Endothelial cell of umbilical vein (primary cell): ENCODE data around the gene KDM3A. TPM values are rescaled to one million over a fixed set of nuclear protein-coding genes. Genes with fewer than 3 reads are reported as not detected.

Experiments
- BruUV-seq: library from RNA; stranded (reverse); fragments of 400-500 nt; replicated peaks from 2 replicates; lab custom pipeline; 2021; lab: Mats Ljungman, UMichigan
- CTCF ChIA-PET: fragments of 300-600, 350-600 bp; sonication (Branson Sonifier 250); formaldehyde crosslinking; loops from one replicate; lab custom pipeline; 2021; ENCODE audit warnings: antibody characterized with exemption, inconsistent platforms; lab: Charles Lee
- POLR2A ChIA-PET: fragments of 300-600, 350-600 bp; sonication (Branson Sonifier 250); formaldehyde crosslinking; loops from one replicate; lab custom pipeline; 2021; ENCODE audit warnings: antibody characterized with exemption, inconsistent platforms; lab: Charles Lee
- DNase-seq: peaks from one replicate; pipeline ENCODE4 v3.0.0-alpha.2; 2011; ENCODE audit warnings: low read depth, low spot score
- FAIRE-seq: peaks from 2 replicates; lab custom pipeline; 2011; peaks lifted over from hg19 to GRCh38; lab: Jason Lieb, UNC
- H2AFZ ChIP-seq: 2 replicates; pipeline ENCODE4 v1.6.0; 2012; ENCODE audit warnings: low read depth, low read length, control low read depth, inconsistent platforms
- H3K27ac ChIP-seq: 2 replicates; pipeline ENCODE4 v1.5.1; 2011; ENCODE audit warnings: low read depth, mild to moderate bottlenecking, control low read depth, low read length, moderate library complexity; ENCODE audit not compliant: insufficient read depth
- H3K27me3 ChIP-seq, 2 experiments: 2 replicates each; pipeline versions ENCODE4 v1.6.0 to v1.6.1; 2011; ENCODE audit warnings: low read length in 2 of 2, mixed read lengths in 1 of 2; ENCODE audit not compliant: control insufficient read depth in 2 of 2, insufficient read depth in 2 of 2
- H3K36me3 ChIP-seq, 2 experiments: 2 replicates in 1 of 2; 3 replicates in 1 of 2; pipeline ENCODE4 v1.5.1; 2011; ENCODE audit warnings: low read length in 2 of 2, mild to moderate bottlenecking in 1 of 2, moderate library complexity in 1 of 2; ENCODE audit not compliant: control insufficient read depth in 2 of 2, insufficient read depth in 2 of 2; ENCODE audit errors: extremely low read depth in 1 of 2
- H3K4me1 ChIP-seq: 3 replicates; pipeline ENCODE4 v1.5.1; 2011; ENCODE audit warnings: mild to moderate bottlenecking, low read length; ENCODE audit not compliant: control insufficient read depth, insufficient read depth; ENCODE audit errors: extremely low read depth
- H3K4me2 ChIP-seq: 2 replicates; pipeline ENCODE4 v1.6.1; 2011; ENCODE audit warnings: low read length, control low read depth, mixed read lengths; ENCODE audit not compliant: insufficient read depth
- H3K4me3 ChIP-seq, 3 experiments: fragments of 200-600 bp in 1 of 3; sonication (generic), shearing (Covaris generic) in 1 of 3; replicated peaks in 1 of 3; 2 replicates each; pipeline ENCODE4 v1.5.1; 2011 to 2016; ENCODE audit warnings: control low read depth in 3 of 3, low read length in 3 of 3, mild to moderate bottlenecking in 2 of 3, inconsistent platforms in 1 of 3, low read depth in 1 of 3, moderate library complexity in 1 of 3; ENCODE audit not compliant: insufficient read depth in 1 of 3
- H3K79me2 ChIP-seq: 2 replicates; pipeline ENCODE4 v1.6.0; 2012; ENCODE audit warnings: low read length, inconsistent platforms; ENCODE audit not compliant: control insufficient read depth, insufficient read depth
- H3K9ac ChIP-seq: replicated peaks from 2 replicates; pipeline ENCODE3; 2011; ENCODE audit warnings: low read length, control low read depth; ENCODE audit not compliant: insufficient read depth; ENCODE audit errors: extremely low read depth
- H3K9me1 ChIP-seq: replicated peaks from 3 replicates; pipeline ENCODE4 v1.6.0; 2011; ENCODE audit warnings: mild to moderate bottlenecking, low read length; ENCODE audit not compliant: control insufficient read depth, insufficient read depth; ENCODE audit errors: extremely low read depth
- H3K9me3 ChIP-seq: replicated peaks from 2 replicates; pipeline ENCODE4 v1.5.1; 2012; ENCODE audit warnings: low read length, inconsistent platforms; ENCODE audit not compliant: control insufficient read depth, insufficient read depth
- H4K20me1 ChIP-seq: replicated peaks from 2 replicates; pipeline ENCODE3; 2011; ENCODE audit warnings: mild to moderate bottlenecking, low read length; ENCODE audit not compliant: control insufficient read depth, insufficient read depth; ENCODE audit errors: extremely low read depth
- EZH2 ChIP-seq: IDR thresholded peaks from 2 replicates; pipeline ENCODE4 v1.6.1; 2012; ENCODE audit warnings: borderline replicate concordance, low read depth, mild to moderate bottlenecking, moderate library complexity, low read length, inconsistent platforms; ENCODE audit not compliant: severe bottlenecking
- FOS ChIP-seq: IDR thresholded peaks from 2 replicates; pipeline ENCODE4 v1.6.1; 2011; ENCODE audit warnings: mild to moderate bottlenecking, low read length, moderate library complexity, borderline replicate concordance; ENCODE audit not compliant: insufficient read depth
- GATA2 ChIP-seq: IDR thresholded peaks from 2 replicates; pipeline ENCODE4 v1.7.0; 2011; ENCODE audit warnings: low read depth, mild to moderate bottlenecking, moderate library complexity, mixed read lengths, low read length; ENCODE audit not compliant: insufficient read length, insufficient read depth
- JUN ChIP-seq: IDR thresholded peaks from 2 replicates; pipeline ENCODE4 v1.6.1; 2011; ENCODE audit warnings: borderline replicate concordance, low read depth; ENCODE audit not compliant: insufficient read length, insufficient read depth
- MYC ChIP-seq: IDR thresholded peaks from one replicate; pipeline ENCODE4 v1.6.1; 2011; ENCODE audit warnings: mild to moderate bottlenecking, low read depth, low read length
- POLR2A ChIP-seq: IDR thresholded peaks from 2 replicates; pipeline ENCODE4 v1.6.1; 2012; ENCODE audit warnings: low read depth, mild to moderate bottlenecking, control low read depth, low read length
- POLR2AphosphoS5 ChIP-seq: IDR thresholded peaks from 2 replicates; pipeline ENCODE4 v1.6.1; 2012; ENCODE audit warnings: low read depth, mild to moderate bottlenecking, control low read depth, low read length, moderate library complexity; ENCODE audit not compliant: insufficient read depth
- dilution Hi-C: fragments of 300-500 bp; cut with MboI; formaldehyde crosslinking; loops from one replicate; pipeline ENCODE4 v1.15.0; 2019; ENCODE audit warnings: low sequenced_read_pairs; ENCODE audit not compliant: extremely low pct_ligation_motif_present
- intact Hi-C: fragments of 100-400 bp; cut with micrococcal nuclease; formaldehyde crosslinking; loops from one replicate; pipeline ENCODE4 v1.10.0; 2022
- polyA plus RNA-seq, 4 experiments: library from polyadenylated mRNA; depleted of rRNA in 3 of 4; stranded (reverse) in 3 of 4; unstranded in 1 of 4; fragments of >200 nt; gene quantifications; 2 replicates each; pipeline versions ENCODE4 v1.2.1 to v1.2.3, GENCODE V29; 2011 to 2012; ENCODE audit warnings: missing spikeins in 1 of 4
- total RNA-seq: library from RNA; stranded (reverse); gene quantifications from 2 replicates; pipeline ENCODE4 v1.2.3, GENCODE V29; 2021
- TF ChIP-seq, protein P1 (sequence below): IDR thresholded peaks from 2 replicates; pipeline ENCODE4 v1.6.1; 2011; ENCODE audit not compliant: insufficient read depth, insufficient read length
- TF ChIP-seq, protein P2 (sequence below), 2 donors: IDR thresholded peaks; 1 replicate in 1 of 2; 2 replicates in 1 of 2; pipeline ENCODE4 v1.5.1; 2011; ENCODE audit warnings: low read length in 2 of 2, mild to moderate bottlenecking in 2 of 2, moderate library complexity in 2 of 2, control low read depth in 1 of 2, inconsistent platforms in 1 of 2, low read depth in 1 of 2; ENCODE audit not compliant: insufficient read depth in 1 of 2; ENCODE audit errors: extremely low read depth in 1 of 2

KDM3A gene
- total and polyA plus RNA-seq, 2 donors (not counting 3 experiments of a cell fraction or from before 2014, with no cell fraction given): 13.5 to 29.5 TPM

DNA sequence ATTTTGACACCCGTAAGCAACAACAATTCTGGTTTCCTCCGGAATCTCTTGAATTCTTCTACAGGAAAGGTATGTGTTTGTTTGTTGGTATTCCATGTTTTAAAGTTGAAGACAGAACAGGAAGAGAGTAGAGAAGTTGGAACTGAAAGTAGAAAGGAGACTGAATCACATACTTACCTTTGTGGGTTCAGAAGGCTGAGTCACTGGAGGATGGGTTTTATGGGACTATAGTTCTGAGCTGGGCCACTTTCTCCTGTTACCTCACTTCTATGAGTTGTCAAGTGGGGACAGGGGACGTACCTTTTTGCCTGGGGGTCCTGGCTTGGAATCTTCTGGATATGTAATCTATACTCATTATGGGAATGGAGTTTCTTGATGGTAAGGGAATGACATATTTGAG lies 40.9 kb downstream of the KDM3A start:
- Histone ChIP-seq H3K27me3 (no peaks in the 10 kb centered on the region), H3K36me3 (peaks cover 30 to 38% of the 10 kb centered on the region in 2 experiments)

DNA sequence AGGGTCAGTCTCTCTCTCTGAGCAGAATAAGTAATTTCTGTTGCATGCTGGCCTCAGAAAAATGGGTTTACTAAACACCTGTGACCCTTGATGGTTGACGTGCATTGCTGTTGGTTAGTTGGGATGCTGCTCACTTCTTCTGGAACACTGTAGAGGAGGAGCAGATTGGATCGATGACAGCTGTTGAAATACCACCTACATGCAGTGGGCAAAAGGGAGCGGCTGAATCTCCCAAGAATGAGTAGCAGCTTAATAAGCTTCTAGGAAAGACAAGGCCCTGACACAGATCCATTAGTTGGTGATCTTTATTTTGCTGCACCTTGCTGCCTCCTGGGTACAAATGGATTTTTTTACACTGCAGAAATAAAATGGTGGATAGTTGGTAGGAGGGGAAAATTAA lies 43.2 kb downstream of the KDM3A start:
- H3K4me3 ChIP-seq: no peak overlapping the region
- H3K9me3 ChIP-seq: no peaks in the 10 kb centered on the region
- no peaks in the 10 kb centered on the region for H3K4me1 ChIP-seq
- ChIA-PET POLR2A (no interaction called here), CTCF (no interaction called here)
- H4K20me1 ChIP-seq: no peaks in the 10 kb centered on the region
- intact Hi-C loops: no loop called here
- no peak overlapping the region for H3K4me2 ChIP-seq
- H3K36me3 ChIP-seq: peaks cover 33 to 36% of the 10 kb centered on the region in 2 experiments
- DNase-seq (no peak), FAIRE-seq (no peak)
- H3K9ac ChIP-seq: no peak overlapping the region
- H3K27ac ChIP-seq: no peak overlapping the region
- no peak for TF ChIP-seq EZH2
- TF ChIP-seq, protein P1, sequence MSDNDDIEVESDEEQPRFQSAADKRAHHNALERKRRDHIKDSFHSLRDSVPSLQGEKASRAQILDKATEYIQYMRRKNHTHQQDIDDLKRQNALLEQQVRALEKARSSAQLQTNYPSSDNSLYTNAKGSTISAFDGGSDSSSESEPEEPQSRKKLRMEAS: no peak
- TF ChIP-seq GATA2: no peak
- TF ChIP-seq, protein P2, sequence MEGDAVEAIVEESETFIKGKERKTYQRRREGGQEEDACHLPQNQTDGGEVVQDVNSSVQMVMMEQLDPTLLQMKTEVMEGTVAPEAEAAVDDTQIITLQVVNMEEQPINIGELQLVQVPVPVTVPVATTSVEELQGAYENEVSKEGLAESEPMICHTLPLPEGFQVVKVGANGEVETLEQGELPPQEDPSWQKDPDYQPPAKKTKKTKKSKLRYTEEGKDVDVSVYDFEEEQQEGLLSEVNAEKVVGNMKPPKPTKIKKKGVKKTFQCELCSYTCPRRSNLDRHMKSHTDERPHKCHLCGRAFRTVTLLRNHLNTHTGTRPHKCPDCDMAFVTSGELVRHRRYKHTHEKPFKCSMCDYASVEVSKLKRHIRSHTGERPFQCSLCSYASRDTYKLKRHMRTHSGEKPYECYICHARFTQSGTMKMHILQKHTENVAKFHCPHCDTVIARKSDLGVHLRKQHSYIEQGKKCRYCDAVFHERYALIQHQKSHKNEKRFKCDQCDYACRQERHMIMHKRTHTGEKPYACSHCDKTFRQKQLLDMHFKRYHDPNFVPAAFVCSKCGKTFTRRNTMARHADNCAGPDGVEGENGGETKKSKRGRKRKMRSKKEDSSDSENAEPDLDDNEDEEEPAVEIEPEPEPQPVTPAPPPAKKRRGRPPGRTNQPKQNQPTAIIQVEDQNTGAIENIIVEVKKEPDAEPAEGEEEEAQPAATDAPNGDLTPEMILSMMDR (IDR thresholded peaks at IDR 0.05; ENCODE audit: extremely low read depth in 1 of 2, insufficient read depth in 1 of 2, low read depth in 1 of 2, low read length in 2 of 2): no peak
- no peak for TF ChIP-seq POLR2A
- TF ChIP-seq MYC: no peak
- no peak for TF ChIP-seq POLR2AphosphoS5
- TF ChIP-seq FOS: no peak
- TF ChIP-seq JUN: no peak
- H2AFZ ChIP-seq: no peak overlapping the region
- no peaks in the 10 kb centered on the region for H3K9me1 ChIP-seq
- dilution Hi-C loops: no loop called here
- no peaks in the 10 kb centered on the region for H3K27me3 ChIP-seq
- no TSS peak for BruUV-seq
- H3K79me2 ChIP-seq: no peaks in the 10 kb centered on the region

More for the DNA sequence above, 40.9 kb downstream of the KDM3A start:
- Histone ChIP-seq H3K4me1 (no peaks in the 10 kb centered on the region), H3K9me1 (no peaks in the 10 kb centered on the region), H4K20me1 (no peaks in the 10 kb centered on the region), H2AFZ (no peak overlapping the region), H3K79me2 (no peaks in the 10 kb centered on the region), H3K9ac (no peak overlapping the region), H3K4me3 (no peak overlapping the region), H3K4me2 (no peak overlapping the region), H3K27ac (no peak overlapping the region), H3K9me3 (no peaks in the 10 kb centered on the region)
- ChIA-PET POLR2A (no interaction called here), CTCF (no interaction called here)
- FAIRE-seq: peak; percentile 24
- TF ChIP-seq MYC (no peak), EZH2 (no peak), POLR2AphosphoS5 (no peak)
- TF ChIP-seq, protein P1: no peak
- dilution Hi-C loops (no loop called here), intact Hi-C loops (no loop called here)
- DNase-seq: no peak
- BruUV-seq: no TSS peak
